PC-9 (cell line): ENCODE data around the gene NFKBIB. TPM values are rescaled to one million over a fixed set of nuclear protein-coding genes. Genes with fewer than 3 reads are reported as not detected.

Experiments
- BruUV-seq: library from RNA; stranded (reverse); fragments of 400-500 nt; replicated peaks from 2 replicates; lab custom pipeline; 2021; lab: Mats Ljungman, UMichigan
- CTCF ChIA-PET: fragments of 300-600 bp; sonication (Branson Sonifier 250); formaldehyde crosslinking; loops from one replicate; lab custom pipeline; 2022; ENCODE audit warnings: antibody characterized with exemption; lab: Charles Lee
- POLR2A ChIA-PET: fragments of 300-600 bp; sonication (Branson Sonifier 250); formaldehyde crosslinking; loops from one replicate; lab custom pipeline; 2022; ENCODE audit warnings: antibody characterized with exemption; ENCODE audit not compliant: unreplicated experiment; lab: Charles Lee
- DNase-seq, 2 experiments: peaks; one replicate each; pipeline versions ENCODE4 v3.0.0 to v3.0.0-alpha.2; 2015 to 2022; ENCODE audit warnings: mixed read lengths in 1 of 2
- H2AFZ ChIP-seq: fragments of 200-600 bp; sonication (generic); 2 replicates; pipeline ENCODE4 v1.8.1; 2017; ENCODE audit warnings: antibody characterized with exemption
- H3F3A ChIP-seq: fragments of 200-600 bp; sonication (generic); 2 replicates; pipeline ENCODE4 v1.8.1; 2017; ENCODE audit warnings: antibody characterized with exemption, mild to moderate bottlenecking, low read depth; ENCODE audit not compliant: insufficient read depth
- H3K27ac ChIP-seq: fragments of 200-600 bp; sonication (generic); 2 replicates; pipeline ENCODE4 v1.6.1; 2016; ENCODE audit warnings: mixed run types
- H3K27me3 ChIP-seq: fragments of 200-600 bp; sonication (generic); 2 replicates; pipeline ENCODE4 v1.6.1; 2016; ENCODE audit warnings: low read depth, mixed run types; ENCODE audit not compliant: insufficient read depth
- H3K36me3 ChIP-seq: fragments of 200-600 bp; sonication (generic); 2 replicates; pipeline ENCODE4 v1.6.1; 2016; ENCODE audit warnings: low read depth, mixed run types
- H3K4me1 ChIP-seq: fragments of 200-600 bp; sonication (generic); replicated peaks from 2 replicates; pipeline ENCODE4 v1.6.1; 2016; ENCODE audit warnings: mixed run types; ENCODE audit not compliant: insufficient read depth
- H3K4me2 ChIP-seq: fragments of 200-600 bp; sonication (generic); 2 replicates; pipeline ENCODE4 v1.6.1; 2017; ENCODE audit warnings: mixed run types
- H3K4me3 ChIP-seq: fragments of 200-600 bp; sonication (generic); 2 replicates; pipeline ENCODE4 v1.6.1; 2016; ENCODE audit warnings: mixed run types
- H3K79me2 ChIP-seq: fragments of 200-600 bp; sonication (generic); 2 replicates; pipeline ENCODE4 v1.6.1; 2017; ENCODE audit warnings: low read depth, mixed run types
- H3K9me2 ChIP-seq: fragments of 200-600 bp; sonication (generic); 2 replicates; pipeline ENCODE4 v1.8.1; 2017; ENCODE audit warnings: mild to moderate bottlenecking; ENCODE audit not compliant: insufficient read depth
- H3K9me3 ChIP-seq: fragments of 200-600 bp; sonication (generic); 2 replicates; pipeline ENCODE4 v1.8.1; 2016; ENCODE audit warnings: low read depth; ENCODE audit not compliant: insufficient read depth
- H4K20me1 ChIP-seq: fragments of 200-600 bp; sonication (generic); 2 replicates; pipeline ENCODE4 v1.8.1; 2017; ENCODE audit not compliant: insufficient read depth
- CTCF ChIP-seq: fragments of 200-600 bp; sonication (generic); conservative IDR thresholded peaks from 2 replicates; pipeline ENCODE4 v1.6.1; 2017; ENCODE audit warnings: mixed run types, antibody characterized with exemption, mild to moderate bottlenecking, moderate library complexity
- EZH2 ChIP-seq: fragments of 200-600 bp; sonication (generic); IDR thresholded peaks from 2 replicates; pipeline ENCODE4 v1.8.0; 2017; ENCODE audit warnings: antibody characterized with exemption, low read depth
- intact Hi-C: fragments of 100-400 bp; cut with micrococcal nuclease; formaldehyde crosslinking; loops from one replicate; pipeline ENCODE4 v1.10.0; 2022; ENCODE audit not compliant: unreplicated experiment
- total RNA-seq: library from RNA; stranded (reverse); gene quantifications from 2 replicates; pipeline ENCODE4 v1.2.3, GENCODE V29; 2021

NFKBIB gene
- total RNA-seq, 1 experiment from 2014 or later: 21.6 TPM

- BruUV-seq: no TSS peak
- Histone ChIP-seq H3K27ac (no peak overlapping the region), H3F3A (peaks cover 7% of the 10 kb centered on the region; the same call in 1 of the 2 replicates), H3K36me3 (no peaks in the 10 kb centered on the region), H3K79me2 (no peaks in the 10 kb centered on the region), H3K4me1 (no peaks in the 10 kb centered on the region), H3K4me2 (no peak overlapping the region), H3K9me3 (no peaks in the 10 kb centered on the region), H2AFZ (no peak overlapping the region), H3K4me3 (no peak overlapping the region), H4K20me1 (no peaks in the 10 kb centered on the region), H3K27me3 (no peaks in the 10 kb centered on the region), H3K9me2 (no peaks in the 10 kb centered on the region)
- intact Hi-C loops: no loop called here
- ChIA-PET POLR2A (no interaction called here), CTCF (interaction anchor here (0.6 kb wide), 1 partner anchor 783 kb away, joined by 4 read pairs; no protein-coding TSS in a partner anchor)
- TF ChIP-seq CTCF: no peak
- no peak for TF ChIP-seq EZH2
- no peak for DNase-seq
Measured at GRCh38 chr19:38958301-38958700, 58.5 kb downstream of the NFKBIB start.

Other genes starting within 250 kb of the NFKBIB start
- 38.4 and 43.9 TPM in 2 replicates for gene CAPN12, start 155.5 kb upstream of the NFKBIB start, total RNA-seq
- gene LGALS7, start 126.5 kb upstream of the NFKBIB start, total RNA-seq: 1.7 and 2.1 TPM in 2 replicates
- not detected in 2 replicates for gene LGALS7B, start 110.8 kb upstream of the NFKBIB start, total RNA-seq
- gene LGALS4, start 87.0 kb upstream of the NFKBIB start, total RNA-seq: 1.0 and 2.2 TPM in 2 replicates
- 142 and 143 TPM in 2 replicates for gene ECH1, start 68.2 kb upstream of the NFKBIB start, total RNA-seq
- 368 and 443 TPM in 2 replicates for gene HNRNPL, start 50.0 kb upstream of the NFKBIB start, total RNA-seq
- gene RINL, start 21.7 kb upstream of the NFKBIB start, total RNA-seq: 10.3 and 14.6 TPM in 2 replicates
- gene SIRT2, start 351 bp upstream of the NFKBIB start, total RNA-seq: 29.6 and 32.9 TPM in 2 replicates
- gene CCER2, start 12.2 kb downstream of the NFKBIB start, total RNA-seq: 1.8 and 2.1 TPM in 2 replicates
- 33.7 and 34.9 TPM in 2 replicates for gene SARS2, start 30.8 kb downstream of the NFKBIB start, total RNA-seq
- gene MRPS12, start 31.0 kb downstream of the NFKBIB start, total RNA-seq: 77.6 and 84.8 TPM in 2 replicates
- gene FBXO17, start 75.8 kb downstream of the NFKBIB start, total RNA-seq: 8.1 and 11.1 TPM in 2 replicates
- 48.5 and 88.9 TPM in 2 replicates for gene FBXO27, start 132.6 kb downstream of the NFKBIB start, total RNA-seq
- gene ACP7, start 184.4 kb downstream of the NFKBIB start, total RNA-seq: 3.8 and 5.4 TPM in 2 replicates
- gene PAK4, start 225.8 kb downstream of the NFKBIB start, total RNA-seq: 77.8 and 90.2 TPM in 2 replicates